Endothelial cell of umbilical vein (primary cell): ENCODE data around the gene RASAL2. TPM values are rescaled to one million over a fixed set of nuclear protein-coding genes. Genes with fewer than 3 reads are reported as not detected.

Source experiments
- BruUV-seq: library from RNA; stranded (reverse); fragments of 400-500 nt; replicated peaks from 2 replicates; lab custom pipeline; 2021; lab: Mats Ljungman, UMichigan
- CTCF ChIA-PET: fragments of 300-600, 350-600 bp; sonication (Branson Sonifier 250); formaldehyde crosslinking; loops from one replicate; lab custom pipeline; 2021; ENCODE audit warnings: antibody characterized with exemption, inconsistent platforms; lab: Charles Lee
- POLR2A ChIA-PET: fragments of 300-600, 350-600 bp; sonication (Branson Sonifier 250); formaldehyde crosslinking; loops from one replicate; lab custom pipeline; 2021; ENCODE audit warnings: antibody characterized with exemption, inconsistent platforms; lab: Charles Lee
- DNase-seq: peaks from one replicate; pipeline ENCODE4 v3.0.0-alpha.2; 2011; ENCODE audit warnings: low read depth, low spot score
- FAIRE-seq: peaks from 2 replicates; lab custom pipeline; 2011; peaks lifted over from hg19 to GRCh38; lab: Jason Lieb, UNC
- H2AFZ ChIP-seq: 2 replicates; pipeline ENCODE4 v1.6.0; 2012; ENCODE audit warnings: low read depth, low read length, control low read depth, inconsistent platforms
- H3K27ac ChIP-seq: 2 replicates; pipeline ENCODE4 v1.5.1; 2011; ENCODE audit warnings: low read depth, mild to moderate bottlenecking, control low read depth, low read length, moderate library complexity; ENCODE audit not compliant: insufficient read depth
- H3K27me3 ChIP-seq, 2 experiments: 2 replicates each; pipeline versions ENCODE4 v1.6.0 to v1.6.1; 2011; ENCODE audit warnings: low read length in 2 of 2, mixed read lengths in 1 of 2; ENCODE audit not compliant: control insufficient read depth in 2 of 2, insufficient read depth in 2 of 2
- H3K36me3 ChIP-seq, 2 experiments: 2 replicates in 1 of 2; 3 replicates in 1 of 2; pipeline ENCODE4 v1.5.1; 2011; ENCODE audit warnings: low read length in 2 of 2, mild to moderate bottlenecking in 1 of 2, moderate library complexity in 1 of 2; ENCODE audit not compliant: control insufficient read depth in 2 of 2, insufficient read depth in 2 of 2; ENCODE audit errors: extremely low read depth in 1 of 2
- H3K4me1 ChIP-seq: 3 replicates; pipeline ENCODE4 v1.5.1; 2011; ENCODE audit warnings: mild to moderate bottlenecking, low read length; ENCODE audit not compliant: control insufficient read depth, insufficient read depth; ENCODE audit errors: extremely low read depth
- H3K4me2 ChIP-seq: 2 replicates; pipeline ENCODE4 v1.6.1; 2011; ENCODE audit warnings: low read length, control low read depth, mixed read lengths; ENCODE audit not compliant: insufficient read depth
- H3K4me3 ChIP-seq, 3 experiments: fragments of 200-600 bp in 1 of 3; sonication (generic), shearing (Covaris generic) in 1 of 3; replicated peaks in 1 of 3; 2 replicates each; pipeline ENCODE4 v1.5.1; 2011 to 2016; ENCODE audit warnings: control low read depth in 3 of 3, low read length in 3 of 3, mild to moderate bottlenecking in 2 of 3, inconsistent platforms in 1 of 3, low read depth in 1 of 3, moderate library complexity in 1 of 3; ENCODE audit not compliant: insufficient read depth in 1 of 3
- H3K79me2 ChIP-seq: 2 replicates; pipeline ENCODE4 v1.6.0; 2012; ENCODE audit warnings: low read length, inconsistent platforms; ENCODE audit not compliant: control insufficient read depth, insufficient read depth
- H3K9ac ChIP-seq: replicated peaks from 2 replicates; pipeline ENCODE3; 2011; ENCODE audit warnings: low read length, control low read depth; ENCODE audit not compliant: insufficient read depth; ENCODE audit errors: extremely low read depth
- H3K9me1 ChIP-seq: replicated peaks from 3 replicates; pipeline ENCODE4 v1.6.0; 2011; ENCODE audit warnings: mild to moderate bottlenecking, low read length; ENCODE audit not compliant: control insufficient read depth, insufficient read depth; ENCODE audit errors: extremely low read depth
- H3K9me3 ChIP-seq: replicated peaks from 2 replicates; pipeline ENCODE4 v1.5.1; 2012; ENCODE audit warnings: low read length, inconsistent platforms; ENCODE audit not compliant: control insufficient read depth, insufficient read depth
- H4K20me1 ChIP-seq: replicated peaks from 2 replicates; pipeline ENCODE3; 2011; ENCODE audit warnings: mild to moderate bottlenecking, low read length; ENCODE audit not compliant: control insufficient read depth, insufficient read depth; ENCODE audit errors: extremely low read depth
- CTCF ChIP-seq, 2 donors: IDR thresholded peaks; 1 replicate in 1 of 2; 2 replicates in 1 of 2; pipeline ENCODE4 v1.5.1; 2011; ENCODE audit warnings: low read length in 2 of 2, mild to moderate bottlenecking in 2 of 2, moderate library complexity in 2 of 2, control low read depth in 1 of 2, inconsistent platforms in 1 of 2, low read depth in 1 of 2; ENCODE audit not compliant: insufficient read depth in 1 of 2; ENCODE audit errors: extremely low read depth in 1 of 2
- EZH2 ChIP-seq: IDR thresholded peaks from 2 replicates; pipeline ENCODE4 v1.6.1; 2012; ENCODE audit warnings: borderline replicate concordance, low read depth, mild to moderate bottlenecking, moderate library complexity, low read length, inconsistent platforms; ENCODE audit not compliant: severe bottlenecking
- FOS ChIP-seq: IDR thresholded peaks from 2 replicates; pipeline ENCODE4 v1.6.1; 2011; ENCODE audit warnings: mild to moderate bottlenecking, low read length, moderate library complexity, borderline replicate concordance; ENCODE audit not compliant: insufficient read depth
- GATA2 ChIP-seq: IDR thresholded peaks from 2 replicates; pipeline ENCODE4 v1.7.0; 2011; ENCODE audit warnings: low read depth, mild to moderate bottlenecking, moderate library complexity, mixed read lengths, low read length; ENCODE audit not compliant: insufficient read length, insufficient read depth
- JUN ChIP-seq: IDR thresholded peaks from 2 replicates; pipeline ENCODE4 v1.6.1; 2011; ENCODE audit warnings: borderline replicate concordance, low read depth; ENCODE audit not compliant: insufficient read length, insufficient read depth
- MAX ChIP-seq: IDR thresholded peaks from 2 replicates; pipeline ENCODE4 v1.6.1; 2011; ENCODE audit not compliant: insufficient read depth, insufficient read length
- MYC ChIP-seq: IDR thresholded peaks from one replicate; pipeline ENCODE4 v1.6.1; 2011; ENCODE audit warnings: mild to moderate bottlenecking, low read depth, low read length
- POLR2A ChIP-seq: IDR thresholded peaks from 2 replicates; pipeline ENCODE4 v1.6.1; 2012; ENCODE audit warnings: low read depth, mild to moderate bottlenecking, control low read depth, low read length
- POLR2AphosphoS5 ChIP-seq: IDR thresholded peaks from 2 replicates; pipeline ENCODE4 v1.6.1; 2012; ENCODE audit warnings: low read depth, mild to moderate bottlenecking, control low read depth, low read length, moderate library complexity; ENCODE audit not compliant: insufficient read depth
- dilution Hi-C: fragments of 300-500 bp; cut with MboI; formaldehyde crosslinking; loops from one replicate; pipeline ENCODE4 v1.15.0; 2019; ENCODE audit warnings: low sequenced_read_pairs; ENCODE audit not compliant: extremely low pct_ligation_motif_present
- intact Hi-C: fragments of 100-400 bp; cut with micrococcal nuclease; formaldehyde crosslinking; loops from one replicate; pipeline ENCODE4 v1.10.0; 2022
- polyA plus RNA-seq, 4 experiments: library from polyadenylated mRNA; depleted of rRNA in 3 of 4; stranded (reverse) in 3 of 4; unstranded in 1 of 4; fragments of >200 nt; gene quantifications; 2 replicates each; pipeline versions ENCODE4 v1.2.1 to v1.2.3, GENCODE V29; 2011 to 2012; ENCODE audit warnings: missing spikeins in 1 of 4
- total RNA-seq: library from RNA; stranded (reverse); gene quantifications from 2 replicates; pipeline ENCODE4 v1.2.3, GENCODE V29; 2021

The RASAL2 gene
- total and polyA plus RNA-seq, 2 donors (not counting 3 experiments of a cell fraction or from before 2014, with no cell fraction given), result 12.5 to 15.5 TPM

DNA sequence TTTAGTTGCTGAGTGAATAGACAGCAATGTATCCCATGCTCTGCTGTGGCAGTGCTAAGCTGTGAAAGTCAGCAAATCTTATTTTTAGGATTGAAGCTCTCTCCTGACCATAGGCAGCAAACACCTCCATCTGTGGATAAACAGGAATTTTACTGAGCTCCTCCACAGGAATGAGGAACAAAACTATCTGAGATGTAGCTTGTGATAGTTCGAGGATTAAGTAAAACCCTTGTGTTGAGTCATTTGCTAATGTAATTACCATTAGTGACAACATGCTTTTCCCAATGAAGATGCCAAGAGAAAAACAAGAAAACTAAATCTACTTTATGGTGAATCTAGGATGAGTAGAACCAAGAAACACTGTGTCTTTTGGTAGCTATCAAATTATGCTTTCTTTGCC, 280.1 kb downstream of the RASAL2 start:
- ChIA-PET POLR2A (no interaction called here), CTCF (interaction anchor here (0.9 to 1.3 kb wide), 5 partner anchors 10 to 128 kb away, joined by 3 to 4 read pairs (median 3); no protein-coding TSS in a partner anchor)
- peaks cover 14% of the 10 kb centered on the region for H3K4me1 ChIP-seq
- intact Hi-C loops, result loop anchor here (5.0 kb wide), 1 partner anchor 128 kb away; no protein-coding TSS in a partner anchor
- TF ChIP-seq FOS (no peak), POLR2AphosphoS5 (no peak), GATA2 (no peak), POLR2A (no peak), MAX (no peak), MYC (no peak), CTCF (IDR thresholded peaks at IDR 0.05; ENCODE audit: extremely low read depth in 1 of 2, insufficient read depth in 1 of 2, low read depth in 1 of 2, low read length in 2 of 2) (no peak), EZH2 (no peak), JUN (no peak)
- H3K27ac ChIP-seq, result no peak overlapping the region
- no peak overlapping the region for H3K4me2 ChIP-seq
- H3K9me1 ChIP-seq, result no peaks in the 10 kb centered on the region
- no peaks in the 10 kb centered on the region for H3K36me3 ChIP-seq
- H3K9ac ChIP-seq, result no peak overlapping the region
- dilution Hi-C loops, result no loop called here
- FAIRE-seq (no peak), DNase-seq (no peak)
- H3K4me3 ChIP-seq, result no peak overlapping the region
- H3K79me2 ChIP-seq, result no peaks in the 10 kb centered on the region
- H2AFZ ChIP-seq, result no peak overlapping the region
- no peaks in the 10 kb centered on the region for H3K9me3 ChIP-seq
- H4K20me1 ChIP-seq, result no peaks in the 10 kb centered on the region
- H3K27me3 ChIP-seq, result no peaks in the 10 kb centered on the region
- no TSS peak for BruUV-seq
